ENCODE data around the gene PDE4B.

PDE4B gene

DNA sequence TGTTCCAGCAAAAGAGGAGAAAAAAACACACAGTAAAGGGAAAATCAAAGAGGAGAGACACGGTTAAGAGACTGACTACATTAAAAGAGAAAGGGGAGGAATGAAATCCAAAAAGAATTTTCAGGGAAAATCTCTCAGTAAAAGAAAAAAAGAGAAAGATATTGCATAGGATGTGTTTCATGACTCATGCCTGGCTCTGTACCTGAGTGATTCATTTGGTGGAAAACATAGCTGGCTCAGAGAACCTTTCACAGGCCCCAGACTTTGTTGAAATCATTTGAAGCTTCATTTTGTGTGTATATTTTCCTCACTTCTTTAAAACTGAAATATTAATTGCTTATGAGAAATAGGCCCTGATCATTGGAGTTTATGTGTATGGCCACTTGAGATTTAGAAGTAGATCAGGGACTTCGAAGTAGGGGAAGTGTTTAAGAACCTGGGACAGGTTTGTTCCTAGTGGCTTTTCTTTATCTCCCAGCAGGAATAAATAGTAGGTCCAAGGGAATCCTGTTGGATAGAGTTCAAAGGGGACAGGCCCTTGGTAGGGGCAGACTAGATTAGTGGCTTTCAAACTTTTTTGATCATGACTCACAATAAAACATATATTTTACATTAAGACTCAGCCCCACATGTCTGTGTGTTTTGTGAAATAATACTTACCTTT, 502.1 kb downstream of the PDE4B start:
- DNase-seq, result peak; percentile 39

GRCh38 chr1:66295803-66296202, 503.1 kb downstream of the PDE4B start:
- DNase-seq, result no peak

DNA sequence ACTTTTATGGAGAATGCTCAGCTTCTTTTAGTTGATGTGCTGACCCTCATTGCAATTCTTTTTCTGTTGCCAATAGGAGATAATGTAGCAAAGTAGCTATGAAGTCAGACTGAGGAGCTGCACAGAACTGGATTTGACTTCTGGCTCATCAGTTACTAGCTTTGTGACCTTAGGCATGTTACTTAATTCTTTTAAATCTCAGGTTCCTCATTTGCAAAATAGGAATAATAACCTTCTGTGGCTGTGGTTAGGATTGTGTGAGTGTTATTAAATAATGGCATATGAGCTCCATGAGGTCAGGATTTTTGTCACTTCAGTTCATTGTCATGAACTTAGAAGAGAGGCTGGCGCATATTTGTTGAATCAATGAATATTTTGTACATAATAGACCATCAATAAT, 503.7 kb downstream of the PDE4B start:
- no peak for DNase-seq

- no peak for DNase-seq
Observed at GRCh38 chr1:66296951-66297350, 504.3 kb downstream of the PDE4B start.

GRCh38 chr1:66298464-66298863, 505.8 kb downstream of the PDE4B start:
- DNase-seq, result no peak

DNA sequence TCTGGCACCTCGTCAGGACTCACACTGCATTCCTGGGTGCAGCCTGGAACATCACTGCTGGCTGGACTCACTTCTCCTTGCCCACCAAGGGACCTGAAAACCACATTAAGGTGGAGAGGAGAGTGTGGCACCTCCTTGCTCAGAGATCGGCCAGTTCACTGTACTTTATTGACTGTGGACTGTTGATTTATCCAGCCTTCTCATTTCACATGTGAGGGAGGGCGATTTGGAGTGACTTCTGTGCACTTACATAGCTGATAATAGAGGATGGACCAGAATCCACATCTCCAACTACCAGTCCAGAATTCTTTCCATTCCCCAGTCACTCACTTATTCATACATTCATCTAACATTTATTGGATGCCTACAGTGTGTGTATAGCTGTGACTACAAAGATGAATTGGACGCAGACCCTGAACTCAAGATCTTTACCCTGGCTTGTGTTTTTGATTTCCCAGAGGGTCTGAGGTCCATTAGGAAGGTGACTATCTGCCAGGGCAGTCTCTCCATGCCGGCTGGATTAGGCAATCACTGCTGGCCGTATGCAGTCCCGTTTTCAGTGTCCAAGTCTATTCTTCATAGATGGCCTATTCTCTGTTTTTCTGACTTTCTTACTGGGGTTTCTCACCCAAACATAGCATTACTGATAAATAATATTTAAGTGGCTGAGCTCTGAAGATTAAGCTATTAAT, 507.7 kb downstream of the PDE4B start:
- DNase-seq, result no peak

DNA sequence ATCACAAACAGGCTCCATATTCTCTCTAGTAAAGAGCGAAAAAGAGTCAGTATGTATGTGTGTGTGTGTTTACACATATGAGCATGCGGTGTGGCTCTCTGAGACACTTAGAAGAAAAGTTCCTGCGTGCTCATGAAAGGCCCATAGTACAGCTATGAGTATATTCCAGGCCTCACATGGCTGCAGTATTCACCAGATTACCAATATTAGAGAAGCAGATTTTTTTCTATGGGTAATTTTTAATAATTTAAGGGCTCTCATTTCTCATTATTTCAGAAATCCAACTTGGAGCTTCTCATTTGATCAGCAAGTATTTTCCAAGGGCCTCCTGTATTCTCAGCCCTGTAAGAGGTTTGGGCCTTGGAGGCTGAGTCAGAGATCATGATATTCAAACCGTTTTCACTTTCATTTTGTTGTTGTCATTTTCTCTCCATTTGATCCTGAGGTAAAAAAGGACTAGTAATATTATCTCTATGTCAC, 508.3 kb downstream of the PDE4B start:
- no peak for DNase-seq

- DNase-seq, result no peak
Observed at GRCh38 chr1:66302184-66302742, 509.6 kb downstream of the PDE4B start.

- no peak for DNase-seq
Observed at GRCh38 chr1:66302815-66303214, 510.1 kb downstream of the PDE4B start.

GRCh38 chr1:66303646-66304045, 511.0 kb downstream of the PDE4B start:
- no peak for DNase-seq

DNA sequence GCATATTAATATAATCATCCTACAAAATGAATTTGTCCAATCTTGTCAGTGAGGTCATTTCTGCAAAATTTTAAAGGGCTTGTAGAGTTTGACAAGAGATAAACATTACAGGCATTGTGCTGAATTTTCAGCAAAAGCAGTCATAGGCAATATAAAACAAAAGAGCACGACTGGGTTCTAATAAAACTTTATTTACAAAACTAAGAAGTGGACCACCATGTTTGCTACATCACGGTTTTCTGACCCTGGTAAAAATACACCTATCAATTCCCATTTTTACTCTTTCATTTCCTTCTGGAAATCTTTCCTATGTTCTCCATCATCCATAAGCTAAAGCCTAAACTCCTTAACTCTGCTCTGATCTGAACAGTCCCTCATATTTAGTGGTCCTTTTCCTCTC, 511.4 kb downstream of the PDE4B start:
- DNase-seq, result no peak

- DNase-seq, result no peak
Observed at GRCh38 chr1:66305927-66306326, 513.2 kb downstream of the PDE4B start.

DNA sequence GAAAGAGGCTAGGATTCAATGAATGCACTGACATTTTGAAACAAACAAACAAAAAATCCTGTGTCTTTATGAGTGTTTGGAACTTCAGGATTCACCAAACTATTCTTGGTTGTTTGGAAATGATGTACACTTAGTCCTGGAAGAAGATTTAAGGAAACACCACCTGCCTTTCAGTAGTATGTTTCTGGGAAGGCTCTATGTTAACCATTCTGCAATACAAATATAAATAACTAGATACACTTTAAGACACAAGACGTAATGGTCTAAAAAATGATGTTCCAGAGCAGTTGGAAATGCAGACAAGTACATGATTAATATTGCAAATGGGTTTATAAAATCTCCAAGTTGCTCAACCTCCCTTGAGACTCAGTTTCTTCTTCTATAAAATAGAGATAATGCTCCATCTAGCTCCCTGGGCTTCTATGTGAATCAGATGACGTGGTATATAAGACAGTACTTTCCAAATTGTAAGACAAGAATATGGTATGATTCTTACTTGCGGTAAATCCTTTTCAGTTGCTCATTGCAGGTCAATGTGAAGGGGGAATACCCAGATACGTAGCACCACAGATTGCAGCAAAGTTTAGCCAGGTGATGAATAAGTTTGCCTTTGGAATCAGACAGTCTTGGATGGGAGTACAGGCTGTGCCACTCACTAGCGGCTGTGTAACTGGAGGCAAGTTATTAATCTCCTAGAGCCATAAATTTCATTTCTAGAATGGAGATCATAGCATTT, 516.5 kb downstream of the PDE4B start:
- no peak for DNase-seq

GRCh38 chr1:66311092-66311491, 518.4 kb downstream of the PDE4B start:
- no peak for DNase-seq

DNA sequence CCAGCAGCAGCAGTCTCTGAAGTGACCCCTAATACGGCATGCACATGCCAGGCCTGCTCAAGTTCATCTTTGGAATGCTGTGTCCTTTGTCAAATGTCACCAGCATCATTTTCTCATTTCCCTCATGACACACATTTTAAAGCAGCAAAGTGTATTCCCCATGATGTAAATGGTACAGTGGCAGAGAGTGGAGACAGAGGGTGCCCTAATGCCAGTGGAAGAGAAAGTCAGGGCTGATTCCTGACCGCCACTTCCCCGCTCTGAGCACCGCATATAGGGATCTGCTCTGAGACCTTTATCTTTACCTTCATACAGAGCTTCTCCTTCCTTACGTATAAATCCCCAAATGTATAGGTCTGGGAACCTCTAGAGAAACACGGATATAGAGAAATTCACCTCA, 518.9 kb downstream of the PDE4B start:
- no peak for DNase-seq

- no peak for DNase-seq
Observed at GRCh38 chr1:66312271-66312990, 519.7 kb downstream of the PDE4B start.

DNA sequence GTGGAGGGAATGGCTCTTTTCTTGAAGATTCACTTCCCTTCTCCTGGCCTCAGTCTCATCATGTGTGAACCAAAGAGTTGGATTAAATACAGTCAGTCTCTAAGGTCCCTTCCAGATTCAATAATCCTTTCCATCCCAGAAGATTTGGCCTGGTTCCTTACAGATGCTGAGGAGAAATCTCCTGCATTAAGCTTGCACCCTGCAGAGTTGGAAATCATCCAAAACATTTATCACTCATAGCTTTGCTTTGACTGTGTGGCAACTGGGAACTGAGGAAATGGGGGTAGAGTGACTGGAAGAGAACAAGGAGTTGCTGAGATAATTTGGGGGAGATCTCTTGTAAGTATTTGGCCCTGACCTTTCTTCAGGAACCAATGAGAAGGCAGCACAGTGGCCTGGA, 520.7 kb downstream of the PDE4B start:
- peak; percentile 52 for DNase-seq

GRCh38 chr1:66315671-66316070, 523.0 kb downstream of the PDE4B start:
- no peak for DNase-seq

DNA sequence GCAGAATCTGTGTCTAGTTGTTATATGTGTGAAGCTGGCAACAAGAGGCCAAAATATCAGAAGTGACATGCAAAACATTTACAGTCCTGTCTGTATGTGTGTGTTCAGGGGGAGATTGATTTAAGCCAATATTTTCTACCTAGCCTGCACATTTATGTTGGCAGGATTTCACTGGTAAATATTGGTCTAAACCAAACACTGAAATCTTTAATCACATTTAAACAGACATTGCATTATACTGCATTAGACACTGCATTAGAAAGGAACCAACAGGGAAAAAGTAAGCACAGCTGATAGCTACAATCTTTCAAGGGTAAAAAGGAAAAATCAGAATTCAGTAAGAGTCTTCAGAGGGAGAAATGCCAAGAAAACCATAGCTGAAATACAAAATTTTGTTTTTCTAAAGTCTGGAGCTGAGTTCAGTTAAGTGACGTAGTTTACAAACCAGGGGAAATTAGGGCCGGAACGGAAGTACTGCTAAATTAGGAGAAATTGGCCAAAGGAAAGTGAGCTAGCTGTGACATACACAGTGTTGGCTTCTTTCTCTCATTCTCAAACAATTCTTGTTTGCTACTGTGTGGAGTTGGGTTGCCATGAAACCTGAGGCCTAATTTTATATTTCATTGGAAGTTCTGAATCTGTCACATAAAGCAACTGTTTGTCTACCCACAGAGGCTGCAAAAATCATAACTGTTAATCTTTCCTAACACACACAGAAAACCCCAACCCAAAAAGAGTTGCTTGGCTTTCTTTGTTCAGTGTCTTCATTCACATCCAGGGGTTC, 524.0 kb downstream of the PDE4B start:
- DNase-seq, result no peak

DNA sequence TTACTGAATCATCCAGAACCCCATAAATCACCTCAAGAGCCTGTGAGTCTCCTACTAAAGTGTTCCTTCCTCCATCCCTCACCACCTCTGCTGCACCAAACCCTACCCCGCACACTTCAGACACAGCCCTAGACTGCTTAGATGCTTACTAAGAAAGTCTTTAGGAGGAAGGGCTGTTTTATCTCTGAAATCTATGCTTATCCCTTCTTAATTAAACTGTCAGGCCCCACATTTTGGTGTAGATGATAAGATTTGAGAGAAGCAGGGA, 524.5 kb downstream of the PDE4B start:
- DNase-seq, result no peak

DNA sequence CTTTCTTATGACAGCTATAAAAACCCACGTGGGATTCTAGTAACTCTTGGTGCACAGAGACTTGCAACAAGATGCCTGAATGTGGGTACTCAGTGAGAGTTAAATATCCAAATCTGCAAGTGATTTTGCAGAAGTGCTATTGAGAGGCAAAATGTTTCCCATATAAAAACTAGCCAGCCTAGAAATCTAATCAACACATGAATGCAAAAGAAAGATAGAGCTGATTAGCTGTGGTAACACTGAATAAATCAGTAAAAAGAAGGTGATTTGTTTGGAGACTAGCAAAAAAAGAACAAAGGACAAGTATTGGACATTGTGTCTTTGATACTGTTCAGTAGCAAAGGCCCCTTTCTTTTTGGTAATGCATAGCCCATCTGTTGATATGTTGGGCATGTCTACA, 527.5 kb downstream of the PDE4B start:
- DNase-seq, result no peak

- peak; percentile 16 for DNase-seq
Observed at GRCh38 chr1:66322462-66322861, 529.8 kb downstream of the PDE4B start.
